Peyer's patch (tissue), 4 donors: ENCODE results near the gene CDADC1.

Experiments
- CTCF ChIP-seq, 6 experiments: fragments of 450-650 bp in 4 of 6; fragments of 200-600 bp in 2 of 6; sonication (generic) in 1 of 6; IDR thresholded peaks; one replicate each; pipeline ENCODE4 v1.5.1; 2017 to 2019; ENCODE audit warnings: antibody characterized with exemption in 6 of 6, mild to moderate bottlenecking in 3 of 6, moderate library complexity in 1 of 6
- POLR2A ChIP-seq, 2 donors: fragments of 450-650 bp; IDR thresholded peaks; one replicate each; pipeline ENCODE4 v1.5.1; 2017; ENCODE audit warnings: antibody characterized with exemption in 2 of 2, mild to moderate bottlenecking in 2 of 2, moderate library complexity in 2 of 2

- TF ChIP-seq CTCF (IDR thresholded peaks at IDR 0.05), result no peak
- TF ChIP-seq POLR2A (IDR thresholded peaks at IDR 0.05), result no peak
Measured at GRCh38 chr13:49315756-49316482, 68.2 kb downstream of the CDADC1 start.
